Activated T-cell treated with anti-CD3 and anti-CD28 coated beads for 1 hour (primary cell): ENCODE data around the gene CPOX.

Source experiments
- DNase-seq: peaks from one replicate; pipeline ENCODE4 v3.0.0-alpha.2; 2020; ENCODE audit warnings: low read depth

CPOX gene

DNA sequence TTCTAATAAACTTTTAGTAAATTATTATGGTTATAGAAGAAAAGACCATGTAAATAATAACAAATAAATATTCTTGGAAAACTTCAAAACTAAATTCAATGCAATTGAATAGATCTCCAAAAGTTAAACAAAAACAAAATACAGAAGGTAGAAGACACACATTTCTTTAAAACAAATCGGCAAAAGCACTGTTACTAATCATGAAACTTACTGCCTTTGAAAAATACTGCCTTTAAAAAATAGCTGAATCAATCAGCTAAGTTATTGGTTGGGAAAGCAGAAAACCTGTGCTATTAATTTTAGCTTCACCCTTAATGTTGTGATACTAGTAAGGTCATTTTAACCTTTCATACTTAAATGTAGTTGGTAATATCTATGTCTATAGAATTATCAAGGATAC lies 58.7 kb downstream of the CPOX start:
- DNase-seq: no peak

DNA sequence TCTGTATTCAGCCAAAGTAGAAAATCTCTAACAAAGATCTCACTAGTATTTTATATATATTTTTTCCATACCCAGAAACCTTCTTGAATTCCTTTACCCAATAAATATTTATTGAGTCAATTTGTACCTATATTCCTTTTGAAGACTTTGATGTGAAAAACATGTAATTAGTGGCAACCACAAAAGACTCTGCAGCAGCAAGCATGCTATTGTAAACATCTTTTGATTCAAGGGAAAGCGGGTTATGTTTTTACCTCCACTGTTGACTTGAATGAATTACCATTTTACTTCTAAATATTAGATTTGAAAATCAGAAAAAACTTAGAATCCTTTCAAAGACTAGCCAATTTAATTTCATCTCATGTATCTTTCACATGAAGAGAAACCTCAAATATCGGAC lies 59.2 kb downstream of the CPOX start:
- no peak for DNase-seq

DNA sequence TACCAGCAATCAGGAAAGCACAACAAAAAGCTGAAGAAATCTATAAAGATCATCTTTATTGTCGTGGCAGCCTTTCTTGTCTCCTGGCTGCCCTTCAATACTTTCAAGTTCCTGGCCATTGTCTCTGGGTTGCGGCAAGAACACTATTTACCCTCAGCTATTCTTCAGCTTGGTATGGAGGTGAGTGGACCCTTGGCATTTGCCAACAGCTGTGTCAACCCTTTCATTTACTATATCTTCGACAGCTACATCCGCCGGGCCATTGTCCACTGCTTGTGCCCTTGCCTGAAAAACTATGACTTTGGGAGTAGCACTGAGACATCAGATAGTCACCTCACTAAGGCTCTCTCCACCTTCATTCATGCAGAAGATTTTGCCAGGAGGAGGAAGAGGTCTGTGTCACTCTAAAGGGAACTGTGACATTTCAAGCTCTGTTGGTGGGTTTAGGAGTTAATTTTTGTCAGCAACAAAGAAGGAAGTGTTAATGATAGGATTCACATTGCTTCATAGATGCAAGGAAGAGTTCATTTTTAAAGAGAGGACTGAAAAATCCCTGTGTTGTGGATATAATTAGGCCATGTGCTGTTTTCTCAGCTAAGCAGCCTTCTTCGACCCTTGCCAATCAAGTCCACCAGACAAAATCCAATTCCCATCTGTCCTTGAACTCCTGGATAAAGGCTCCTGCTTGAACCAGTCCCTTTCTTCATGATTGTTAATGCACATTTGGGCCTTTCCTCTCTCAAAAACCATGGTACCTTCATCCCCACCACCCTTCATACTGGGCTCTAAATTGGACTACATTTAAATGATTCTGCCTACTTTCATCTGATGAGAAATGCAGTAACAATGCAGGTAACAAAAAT lies 60.5 kb downstream of the CPOX start:
- DNase-seq: no peak

DNA sequence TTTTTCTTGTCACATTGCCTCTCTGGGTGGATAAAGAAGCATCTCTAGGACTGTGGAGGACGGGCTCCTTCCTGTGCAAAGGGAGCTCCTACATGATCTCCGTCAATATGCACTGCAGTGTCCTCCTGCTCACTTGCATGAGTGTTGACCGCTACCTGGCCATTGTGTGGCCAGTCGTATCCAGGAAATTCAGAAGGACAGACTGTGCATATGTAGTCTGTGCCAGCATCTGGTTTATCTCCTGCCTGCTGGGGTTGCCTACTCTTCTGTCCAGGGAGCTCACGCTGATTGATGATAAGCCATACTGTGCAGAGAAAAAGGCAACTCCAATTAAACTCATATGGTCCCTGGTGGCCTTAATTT lies 61.2 kb downstream of the CPOX start:
- no peak for DNase-seq

DNA sequence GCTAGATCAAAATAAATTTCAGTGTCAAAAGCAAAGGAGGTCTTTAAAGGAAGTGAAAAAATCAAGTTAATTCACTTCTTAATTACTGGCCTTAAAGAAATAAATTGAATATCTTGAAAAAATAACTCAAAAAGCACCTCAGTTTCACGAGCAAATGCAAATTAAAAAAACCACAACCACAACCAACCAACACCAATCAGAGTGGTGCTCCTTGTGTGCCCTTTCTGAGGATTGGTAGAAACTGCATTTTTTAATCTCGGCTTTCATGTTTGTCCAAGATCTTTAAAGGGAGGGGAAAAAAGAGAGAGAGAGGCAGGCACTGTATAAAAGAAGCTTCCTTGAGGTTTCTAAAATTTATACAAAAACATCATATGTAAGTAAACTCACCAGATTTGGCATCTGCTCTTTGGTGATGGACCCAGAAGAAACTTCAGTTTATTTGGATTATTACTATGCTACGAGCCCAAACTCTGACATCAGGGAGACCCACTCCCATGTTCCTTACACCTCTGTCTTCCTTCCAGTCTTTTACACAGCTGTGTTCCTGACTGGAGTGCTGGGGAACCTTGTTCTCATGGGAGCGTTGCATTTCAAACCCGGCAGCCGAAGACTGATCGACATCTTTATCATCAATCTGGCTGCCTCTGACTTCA lies 61.7 kb downstream of the CPOX start, which contains the start of gene GPR15:
TSS of gene GPR15 (plus strand) at position 357 of the 653 bp plus-strand sequence. CDS start at position 413, 56 bp downstream.
- DNase-seq: no peak

DNA sequence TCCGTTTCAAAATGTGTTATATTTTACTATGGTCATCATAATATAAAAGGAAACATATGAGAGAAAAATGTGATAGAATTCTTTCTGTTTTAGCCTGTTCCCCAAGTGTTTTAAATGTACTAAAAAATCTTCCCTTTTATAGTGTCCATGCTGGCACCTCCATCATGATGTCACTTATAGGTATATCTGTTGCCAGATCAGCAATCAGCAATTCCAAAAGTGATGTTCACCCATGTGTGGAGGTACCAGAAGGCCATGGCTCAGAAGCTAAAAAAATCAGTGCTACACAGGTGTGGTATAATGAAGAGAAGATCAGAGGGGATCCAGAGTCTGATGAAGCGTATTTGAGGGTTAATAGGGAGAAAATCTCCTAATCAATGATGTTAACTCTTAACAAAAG lies 62.7 kb downstream of the CPOX start:
- no peak for DNase-seq

DNA sequence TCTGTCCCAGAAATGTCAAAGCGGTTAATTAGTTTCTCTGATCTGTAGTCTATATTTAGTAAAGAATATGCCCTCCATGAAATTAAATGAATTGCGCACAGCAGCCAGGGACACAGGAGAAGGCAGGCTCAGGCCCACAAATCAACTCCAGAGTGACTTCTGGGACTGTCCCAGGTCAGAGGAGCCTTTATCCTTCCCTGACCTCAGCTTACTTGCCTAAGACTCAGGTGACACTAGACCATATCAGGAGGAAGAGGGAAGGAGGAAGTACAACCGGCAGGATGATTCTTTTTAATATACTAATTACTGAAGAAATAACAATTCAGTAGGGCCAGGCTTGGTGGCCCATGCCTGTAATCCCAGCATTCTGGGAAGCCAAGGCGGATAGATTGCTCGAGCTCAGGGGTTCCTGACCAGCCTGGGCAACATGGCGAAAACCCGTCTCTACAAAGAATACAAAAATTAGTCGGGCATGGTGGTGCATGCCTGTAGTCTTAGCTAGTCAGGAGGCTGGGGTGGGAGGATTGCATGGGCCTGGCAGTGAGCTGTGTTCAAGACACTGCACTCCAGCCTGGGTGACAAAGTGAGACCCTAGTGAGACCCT lies 63.5 kb downstream of the CPOX start:
- no peak for DNase-seq
